Fibroblast of lung (primary cell): ENCODE data around the gene DNMT3A.

ENCODE experiments used
- CTCF ChIP-seq, 2 donors: IDR thresholded peaks in 1 of 2; conservative IDR thresholded peaks in 1 of 2; 1 replicate in 1 of 2; 2 replicates in 1 of 2; pipeline ENCODE4 v1.5.1; 2011 to 2012; ENCODE audit warnings: low read length in 2 of 2, control low read depth in 1 of 2, inconsistent platforms in 1 of 2, low read depth in 1 of 2, mild to moderate bottlenecking in 1 of 2
- EZH2 ChIP-seq: IDR thresholded peaks from 2 replicates; pipeline ENCODE4 v1.5.1; 2012; ENCODE audit warnings: low read length, control low read depth, mild to moderate bottlenecking; ENCODE audit errors: missing control alignments

DNA sequence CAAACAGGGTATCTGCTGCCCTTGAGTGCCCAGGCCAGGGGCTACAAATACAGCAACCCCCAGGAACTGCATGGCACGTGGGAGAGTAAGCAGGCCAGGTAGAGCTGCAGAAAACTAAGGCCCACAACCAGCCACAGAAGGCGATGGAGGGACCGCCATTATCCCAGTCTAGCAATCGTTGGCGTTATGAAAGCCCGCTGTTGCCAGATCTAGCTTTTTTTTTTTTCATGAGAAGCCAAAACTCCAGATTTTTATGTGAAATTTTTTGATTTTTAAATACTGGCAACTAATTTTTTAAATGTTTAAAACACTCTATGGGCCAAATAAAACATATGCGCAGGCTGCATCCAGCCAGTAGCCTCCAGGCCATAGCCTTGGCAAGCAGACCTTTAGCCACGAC, 59.8 kb downstream of the DNMT3A start:
- TF ChIP-seq CTCF (conservative IDR thresholded peaks at IDR 0.05 in 1 of 2, IDR thresholded peaks at IDR 0.05 in 1 of 2; ENCODE audit: low read depth in 1 of 2, low read length in 2 of 2) (no peak), EZH2 (no peak)
